Ramos (cell line): Measurements from ENCODE around the gene RIPOR2.
"Not testable (repeated sequence)": the region's sequence is repeated elsewhere in the genome, so short reads cannot be mapped to it uniquely, and the experiment has no call there.

Source experiments
- in situ Hi-C: fragments of 300-500 bp; cut with MboI; formaldehyde crosslinking; loops from one replicate; pipeline ENCODE4 v1.14.3; 2022; ENCODE audit warnings: low sequenced_read_pairs; ENCODE audit not compliant: unreplicated experiment

The RIPOR2 gene

GRCh38 chr6:24882295-24882694 is 53.5 kb downstream of the RIPOR2 start:
- in situ Hi-C loops = no loop called here

DNA sequence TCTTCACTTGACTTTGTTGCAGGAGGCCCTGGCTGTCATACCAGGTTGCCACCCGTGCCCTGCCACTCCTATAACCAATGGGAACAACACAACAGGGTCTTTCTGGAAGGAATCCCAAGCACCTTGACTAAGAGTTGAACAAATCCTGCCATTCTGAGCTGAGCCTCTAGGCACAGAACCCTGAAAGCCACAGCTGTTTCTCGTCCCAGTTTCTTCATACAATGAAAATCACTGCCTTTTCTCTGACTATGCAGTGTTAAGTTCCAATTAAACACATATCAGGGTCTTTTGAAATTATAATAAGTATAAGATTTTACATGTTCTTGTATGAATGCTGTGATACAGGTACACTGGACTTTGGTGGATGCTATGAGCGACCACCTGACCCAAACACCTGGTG is 54.4 kb downstream of the RIPOR2 start:
- in situ Hi-C loops = no loop called here

GRCh38 chr6:24880451-24880850 is 55.3 kb downstream of the RIPOR2 start:
- in situ Hi-C loops = no loop called here

DNA sequence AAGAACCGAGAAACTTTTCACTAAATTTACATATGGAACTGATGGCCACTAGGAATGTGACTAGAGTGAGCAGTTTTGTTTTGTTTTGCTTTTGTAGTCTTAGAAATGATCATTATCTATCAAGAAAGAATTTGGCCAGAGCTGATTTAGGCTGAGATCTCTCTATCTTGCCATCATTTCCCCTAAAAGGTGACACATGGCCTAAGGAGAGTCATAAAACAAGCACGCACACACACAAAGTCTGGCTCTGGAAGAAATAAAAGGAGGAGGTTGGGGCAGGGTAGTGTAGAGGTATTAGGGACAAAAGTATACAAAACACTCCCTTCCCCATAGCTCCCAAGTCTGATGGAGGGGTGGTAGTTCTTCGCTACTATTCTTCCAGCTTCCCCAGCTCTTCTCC is 56.4 kb downstream of the RIPOR2 start:
- in situ Hi-C loops = no loop called here

DNA sequence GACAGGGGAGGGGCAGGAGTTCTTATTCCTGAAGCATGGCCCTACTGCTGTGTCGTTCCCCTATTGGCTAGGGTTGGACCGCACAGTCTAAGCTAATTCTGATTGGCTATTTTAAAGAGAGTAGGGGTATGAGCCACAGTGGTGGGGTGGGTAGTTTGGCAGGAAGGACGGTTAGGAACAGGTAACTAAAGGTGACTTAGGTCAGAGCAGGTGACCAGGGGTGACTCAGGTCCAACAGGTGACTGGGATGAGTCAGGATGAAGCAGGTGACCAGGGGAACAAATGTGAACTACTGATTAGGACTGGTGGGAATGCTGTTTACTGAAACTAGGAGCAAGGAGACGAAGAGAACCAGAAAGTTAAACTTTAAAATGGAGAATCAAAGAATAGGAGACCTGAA is 58.0 kb downstream of the RIPOR2 start:
- in situ Hi-C loops = not testable (repeated sequence)

GRCh38 chr6:24876499-24877465 is 59.0 kb downstream of the RIPOR2 start:
- in situ Hi-C loops = no loop called here

- in situ Hi-C loops = no loop called here
Measured at GRCh38 chr6:24875534-24875901, 60.2 kb downstream of the RIPOR2 start.

- in situ Hi-C loops = no loop called here
Measured at GRCh38 chr6:24874776-24875533, 60.8 kb downstream of the RIPOR2 start.

DNA sequence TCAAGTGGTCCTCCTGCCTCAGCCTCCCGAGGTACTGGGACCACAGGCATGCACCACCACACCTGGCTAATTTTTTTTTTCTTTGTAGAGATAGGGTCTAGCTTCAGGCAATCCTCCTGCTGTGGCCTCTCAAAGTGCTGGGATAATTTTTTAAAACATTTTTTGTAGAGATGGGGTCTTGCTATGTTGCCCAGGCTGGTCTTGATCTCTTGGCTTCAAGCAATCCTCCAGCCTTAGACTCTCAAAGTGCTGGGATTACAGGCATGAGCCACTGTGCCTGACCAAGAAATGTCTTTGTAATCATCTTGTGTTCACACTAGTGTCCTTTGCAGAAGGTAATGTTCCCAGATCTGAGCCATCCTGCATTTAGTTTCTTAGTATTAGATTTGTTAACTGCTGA is 61.6 kb downstream of the RIPOR2 start:
- in situ Hi-C loops = no loop called here

GRCh38 chr6:24872779-24873178 is 63.0 kb downstream of the RIPOR2 start:
- in situ Hi-C loops = no loop called here

- in situ Hi-C loops = no loop called here
Measured at GRCh38 chr6:24868765-24869164, 67.0 kb downstream of the RIPOR2 start.

DNA sequence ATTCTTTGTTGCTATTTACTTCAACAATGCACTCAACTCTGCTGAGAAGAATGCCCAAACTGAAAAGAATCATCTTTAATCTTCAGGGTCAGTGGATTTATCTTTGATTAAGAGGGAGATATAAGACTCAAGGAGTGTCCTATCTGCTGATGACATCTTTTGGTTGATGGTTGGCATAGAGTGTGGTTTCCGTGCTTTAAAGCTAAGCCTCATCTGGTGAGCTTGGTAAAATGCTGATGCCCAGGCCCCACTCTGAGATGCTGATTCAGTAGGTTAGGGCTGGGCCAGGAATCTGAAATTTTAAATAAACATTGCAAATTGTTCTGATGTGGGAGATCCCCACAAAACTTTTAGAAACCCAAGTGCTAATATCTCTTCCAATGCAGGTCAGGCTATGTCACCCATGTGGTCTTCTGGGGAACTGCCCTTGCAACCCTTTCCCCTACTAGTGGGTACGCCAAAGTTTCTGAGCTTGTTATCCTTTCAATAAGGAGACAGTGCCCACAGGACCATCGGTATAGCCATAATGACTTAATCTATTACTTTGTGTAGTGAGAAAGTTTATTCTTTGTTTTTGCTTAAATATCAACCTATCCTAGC is 68.6 kb downstream of the RIPOR2 start:
- in situ Hi-C loops = no loop called here

GRCh38 chr6:24865161-24865560 is 70.6 kb downstream of the RIPOR2 start:
- in situ Hi-C loops = no loop called here

- in situ Hi-C loops = no loop called here
Measured at GRCh38 chr6:24864343-24864742, 71.4 kb downstream of the RIPOR2 start.

- in situ Hi-C loops = no loop called here
Measured at GRCh38 chr6:24861934-24862333, 73.8 kb downstream of the RIPOR2 start.

DNA sequence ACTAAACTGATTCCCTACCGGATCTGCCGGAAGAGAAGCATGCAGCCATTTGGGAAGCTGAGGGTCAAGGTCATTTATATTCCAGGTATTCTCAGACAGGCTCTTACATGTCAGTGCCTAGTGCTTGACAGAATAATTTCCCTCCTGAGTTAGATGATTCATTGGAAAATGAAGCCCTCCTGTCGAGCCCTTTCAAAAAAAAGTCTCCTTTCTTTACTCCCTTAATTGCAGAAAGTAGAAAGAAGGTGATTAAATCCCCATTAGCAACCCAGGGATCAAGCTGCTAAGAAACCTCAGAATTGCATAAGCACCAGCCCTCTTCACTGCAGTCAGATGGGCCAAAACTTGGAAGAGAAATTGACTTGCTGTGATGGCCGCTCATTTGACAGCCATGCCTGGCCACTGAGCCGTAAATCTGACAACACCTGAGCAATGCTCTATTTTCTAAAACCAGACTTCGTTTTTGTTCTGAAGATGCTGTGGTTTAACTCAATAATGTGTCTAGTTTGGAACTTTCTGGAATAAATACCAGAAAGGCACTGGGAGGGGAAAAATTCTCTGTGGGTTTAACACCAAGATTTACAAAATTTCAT is 76.1 kb downstream of the RIPOR2 start:
- in situ Hi-C loops = loop anchor here (5.0 kb wide), 1 partner anchor 138 kb away; no protein-coding TSS in a partner anchor

DNA sequence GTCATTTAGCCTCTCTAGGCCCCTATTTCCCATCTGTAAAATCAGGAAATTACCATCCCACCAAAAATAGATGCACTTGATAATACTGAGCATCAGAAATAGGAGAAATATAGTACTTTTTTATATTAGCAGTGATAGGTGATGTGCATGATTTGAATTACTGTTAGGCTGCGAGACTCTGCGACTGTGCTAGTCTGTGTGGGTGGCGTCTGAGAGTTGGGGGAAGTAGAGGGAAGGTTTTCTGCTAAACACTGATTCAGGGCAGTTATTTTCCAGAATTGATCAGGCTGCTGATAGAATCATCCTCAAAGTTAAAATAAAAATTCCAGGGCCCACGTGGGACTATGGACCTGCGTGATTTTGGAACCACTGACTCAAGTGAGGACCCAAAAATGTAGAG is 76.6 kb downstream of the RIPOR2 start:
- in situ Hi-C loops = loop anchor here (5.0 kb wide), 1 partner anchor 138 kb away; no protein-coding TSS in a partner anchor

DNA sequence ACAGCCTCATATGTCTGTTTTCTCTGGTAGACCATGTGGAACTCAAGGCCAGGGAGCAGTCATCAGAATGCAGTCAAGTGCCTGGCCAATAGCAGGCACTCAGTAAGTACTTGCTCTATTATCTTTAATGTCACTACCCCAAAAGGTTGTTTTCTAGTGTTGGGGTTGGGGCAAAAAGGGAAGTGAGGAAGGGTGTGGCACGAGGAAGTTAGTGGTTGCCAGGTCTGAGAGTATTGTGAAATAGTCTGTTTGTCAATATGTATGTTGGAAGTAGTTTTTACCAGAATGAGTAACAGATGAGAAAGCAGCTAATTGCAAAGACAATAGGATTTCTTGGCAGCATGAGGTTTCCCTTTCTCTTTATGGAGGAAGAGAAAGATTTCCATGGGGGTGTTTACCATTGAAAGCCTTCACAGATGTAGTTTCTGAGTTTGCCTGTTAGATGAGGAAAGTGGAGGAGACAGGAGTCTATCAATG is 77.5 kb downstream of the RIPOR2 start:
- in situ Hi-C loops = loop anchor here (5.0 kb wide), 1 partner anchor 139 kb away; no protein-coding TSS in a partner anchor

GRCh38 chr6:24856901-24857670 is 78.7 kb downstream of the RIPOR2 start:
- in situ Hi-C loops = loop anchor here (5.0 kb wide), 1 partner anchor 140 kb away; no protein-coding TSS in a partner anchor
